H1 (cell line): Measurements from ENCODE around the gene OR13C5. TPM values are rescaled to one million over a fixed set of nuclear protein-coding genes. Genes with fewer than 3 reads are reported as not detected.
"Not testable (repeated sequence)": the region's sequence is repeated elsewhere in the genome, so short reads cannot be mapped to it uniquely, and the experiment has no call there.

ENCODE experiments used
- CTCF ChIA-PET: fragments of 300-600 bp; sonication (Branson Sonifier 250); formaldehyde crosslinking; loops from one replicate; lab custom pipeline; 2021; ENCODE audit not compliant: partially characterized antibody; lab: Charles Lee
- POLR2A ChIA-PET: fragments of 300-600 bp; sonication (Branson Sonifier 250); formaldehyde crosslinking; loops from one replicate; lab custom pipeline; 2021; ENCODE audit warnings: inconsistent platforms; ENCODE audit not compliant: partially characterized antibody; lab: Charles Lee
- DNase-seq, 2 experiments: peaks; one replicate each; pipeline versions ENCODE4 v3.0.0 to v3.0.0-alpha.2; 2010 to 2022; ENCODE audit warnings: low spot score in 2 of 2, low read depth in 1 of 2, mixed read lengths in 1 of 2
- FAIRE-seq: peaks from 2 replicates; lab custom pipeline; 2011; peaks lifted over from hg19 to GRCh38; lab: Jason Lieb, UNC
- H2AFZ ChIP-seq: 2 replicates; pipeline ENCODE4 v1.8.1; 2012; ENCODE audit warnings: low read length, inconsistent platforms
- H2AK5ac ChIP-seq: 2 replicates; pipeline ENCODE4 v1.6.1; 2013; ENCODE audit warnings: low read depth, low read length
- H2BK120ac ChIP-seq: replicated peaks from 2 replicates; pipeline ENCODE3; 2013; ENCODE audit warnings: low read depth, low read length, inconsistent platforms
- H2BK12ac ChIP-seq: 2 replicates; pipeline ENCODE4 v1.6.1; 2013; ENCODE audit warnings: low read depth, low read length
- H2BK15ac ChIP-seq: 2 replicates; pipeline ENCODE4 v1.6.1; 2013; ENCODE audit warnings: low read length
- H2BK20ac ChIP-seq: 2 replicates; pipeline ENCODE4 v1.6.1; 2013; ENCODE audit warnings: low read length
- H2BK5ac ChIP-seq: 2 replicates; pipeline ENCODE4 v1.6.1; 2013; ENCODE audit warnings: low read depth, low read length
- H3K14ac ChIP-seq: 2 replicates; pipeline ENCODE4 v1.6.1; 2013; ENCODE audit warnings: inconsistent platforms; ENCODE audit not compliant: insufficient read length
- H3K18ac ChIP-seq: 2 replicates; pipeline ENCODE4 v1.6.1; 2013; ENCODE audit warnings: low read length; ENCODE audit errors: extremely low read depth
- H3K23ac ChIP-seq: 2 replicates; pipeline ENCODE4 v1.6.1; 2013; ENCODE audit warnings: inconsistent platforms; ENCODE audit not compliant: insufficient read length
- H3K23me2 ChIP-seq: 2 replicates; pipeline ENCODE4 v1.6.1; 2013; ENCODE audit warnings: low read depth, low read length
- H3K27ac ChIP-seq: 2 replicates; pipeline ENCODE4 v1.6.1; 2011; ENCODE audit warnings: low read depth, low read length, inconsistent platforms
- H3K27me3 ChIP-seq, 4 experiments: replicated peaks in 1 of 4; 1 replicate in 1 of 4; 2 replicates in 3 of 4; pipeline versions ENCODE4 v1.6.1 to v1.8.1; 2011 to 2013; ENCODE audit warnings: low read length in 3 of 4, mild to moderate bottlenecking in 3 of 4, inconsistent platforms in 2 of 4, mixed read lengths in 2 of 4, moderate library complexity in 1 of 4; ENCODE audit not compliant: control insufficient read depth in 3 of 4, insufficient read depth in 3 of 4; ENCODE audit errors: extremely low read depth in 1 of 4
- H3K36me3 ChIP-seq, 4 experiments: 2 replicates each; pipeline versions ENCODE4 v1.6.1 to v1.8.1; 2011 to 2013; ENCODE audit warnings: mild to moderate bottlenecking in 4 of 4, low read length in 3 of 4, moderate library complexity in 2 of 4, control low read depth in 1 of 4, inconsistent platforms in 1 of 4; ENCODE audit not compliant: insufficient read depth in 4 of 4, control insufficient read depth in 2 of 4
- H3K4ac ChIP-seq: replicated peaks from 2 replicates; pipeline ENCODE3; 2013; ENCODE audit warnings: low read length, low read depth, mixed read lengths, inconsistent platforms; ENCODE audit not compliant: insufficient read length
- H3K4me1 ChIP-seq, 4 experiments: replicated peaks in 1 of 4; 1 replicate in 1 of 4; 2 replicates in 3 of 4; pipeline versions ENCODE4 v1.6.1 to v1.8.1; 2011 to 2013; ENCODE audit warnings: low read length in 3 of 4, inconsistent platforms in 2 of 4, mixed read lengths in 1 of 4; ENCODE audit not compliant: insufficient read depth in 4 of 4, control insufficient read depth in 3 of 4
- H3K4me2 ChIP-seq, 2 experiments: 2 replicates each; pipeline versions ENCODE4 v1.6.1 to v1.8.1; 2011 to 2013; ENCODE audit warnings: low read depth in 2 of 2, low read length in 2 of 2, control low read depth in 1 of 2, inconsistent platforms in 1 of 2, mild to moderate bottlenecking in 1 of 2; ENCODE audit not compliant: insufficient read depth in 1 of 2
- H3K4me3 ChIP-seq, 4 experiments: fragments of 200-600, 300-600 bp in 1 of 4; sonication (generic), shearing (Covaris generic), sonication (Bioruptor Twin) in 1 of 4; 2 replicates each; pipeline versions ENCODE4 v1.5.1 to v1.8.1; 2011 to 2016; ENCODE audit warnings: low read length in 4 of 4, low read depth in 3 of 4, control low read depth in 2 of 4, inconsistent platforms in 2 of 4, mild to moderate bottlenecking in 2 of 4, mixed read lengths in 1 of 4, moderate library complexity in 1 of 4; ENCODE audit not compliant: insufficient read depth in 2 of 4; ENCODE audit errors: extremely low read depth in 1 of 4
- H3K56ac ChIP-seq: replicated peaks from 2 replicates; pipeline ENCODE3; 2013; ENCODE audit warnings: low read depth, mild to moderate bottlenecking, mixed read lengths, low read length, inconsistent platforms; ENCODE audit not compliant: insufficient read length
- H3K79me1 ChIP-seq: 2 replicates; pipeline ENCODE4 v1.6.1; 2013; ENCODE audit warnings: low read depth, low read length, control low read depth
- H3K79me2 ChIP-seq, 2 experiments: 2 replicates each; pipeline versions ENCODE4 v1.6.1 to v1.8.1; 2012 to 2013; ENCODE audit warnings: low read length in 2 of 2, mild to moderate bottlenecking in 2 of 2, inconsistent platforms in 1 of 2; ENCODE audit not compliant: insufficient read depth in 2 of 2, control insufficient read depth in 1 of 2
- H3K9ac ChIP-seq, 4 experiments: replicated peaks in 1 of 4; 1 replicate in 1 of 4; 2 replicates in 3 of 4; pipeline versions ENCODE4 v1.6.1 to v1.8.1; 2011 to 2013; ENCODE audit warnings: low read depth in 3 of 4, low read length in 3 of 4, control low read depth in 2 of 4, mild to moderate bottlenecking in 2 of 4, moderate library complexity in 2 of 4, inconsistent platforms in 1 of 4; ENCODE audit errors: extremely low read depth in 1 of 4
- H3K9me3 ChIP-seq, 2 experiments: 2 replicates each; pipeline versions ENCODE4 v1.6.1 to v1.8.1; 2012 to 2013; ENCODE audit warnings: mild to moderate bottlenecking in 2 of 2, moderate library complexity in 2 of 2, control low read depth in 1 of 2, inconsistent platforms in 1 of 2, low read depth in 1 of 2, low read length in 1 of 2, mixed read lengths in 1 of 2; ENCODE audit not compliant: insufficient read depth in 2 of 2
- H4K20me1 ChIP-seq, 2 experiments: replicated peaks in 1 of 2; 2 replicates each; pipeline versions ENCODE3 to v1.8.1; 2011 to 2013; ENCODE audit warnings: inconsistent platforms in 2 of 2, low read length in 2 of 2, mild to moderate bottlenecking in 1 of 2; ENCODE audit not compliant: insufficient read depth in 2 of 2, control insufficient read depth in 1 of 2
- H4K5ac ChIP-seq: 2 replicates; pipeline ENCODE4 v1.6.1; 2013; ENCODE audit warnings: low read length, low read depth, mixed read lengths, inconsistent platforms; ENCODE audit not compliant: insufficient read length
- H4K8ac ChIP-seq: 2 replicates; pipeline ENCODE4 v1.8.0; 2013; ENCODE audit warnings: mild to moderate bottlenecking, moderate library complexity, low read length, inconsistent platforms; ENCODE audit not compliant: insufficient read depth; ENCODE audit errors: extremely low read depth
- H4K91ac ChIP-seq: replicated peaks from 2 replicates; pipeline ENCODE3; 2013; ENCODE audit warnings: low read length, mixed read lengths, inconsistent platforms; ENCODE audit not compliant: insufficient read length
- polyA plus RNA-seq, 7 experiments: library from polyadenylated mRNA; depleted of rRNA in 3 of 7; stranded (reverse) in 5 of 7; unstranded in 2 of 7; fragments of >200 nt in 5 of 7; fragments of 200-250 nt in 2 of 7; gene quantifications; 1 replicate in 5 of 7; 2 replicates in 1 of 7; 4 replicates in 1 of 7; pipeline versions ENCODE4 v1.2.1 to v1.2.3, GENCODE V29; 2011 to 2013; ENCODE audit warnings: missing spikeins in 2 of 7, mixed read lengths in 2 of 7
- total RNA-seq: library from RNA; stranded (reverse); fragmentation: NEBNext Ultra II Directional; extraction: Animal tissue kit (Norgen Biotek cat#: 25700); gene quantifications from 2 replicates; pipeline ENCODE4 v1.2.1, GENCODE V29; 2021

Gene OR13C5
- total and polyA plus RNA-seq, 2 of the 8 experiments (the other 6 are each of a cell fraction or from before 2014, with no cell fraction given), result not detected

DNA sequence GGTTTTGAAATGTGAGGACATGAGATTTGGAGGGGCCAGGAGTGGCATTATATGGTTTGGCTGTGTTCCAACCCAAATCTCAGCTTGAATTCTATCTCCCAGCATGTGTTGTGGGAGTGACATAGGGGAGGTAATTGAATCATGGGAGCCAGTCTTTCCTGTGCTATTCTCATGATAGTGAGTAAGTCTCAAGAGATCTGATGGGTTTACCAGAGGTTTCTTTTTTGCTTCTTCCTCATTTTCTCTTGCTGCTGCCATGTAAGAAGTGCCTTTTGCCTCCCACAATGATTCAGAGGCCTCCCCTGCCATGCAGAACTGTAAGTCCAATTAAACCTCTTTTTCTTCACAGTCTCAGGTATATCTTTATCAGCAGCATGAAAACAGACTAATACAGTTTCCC, 26.8 kb upstream of the OR13C5 start:
- DNase-seq, result not testable (repeated sequence)

More for the DNA sequence above, 26.8 kb upstream of the OR13C5 start:
- H3K9ac ChIP-seq, CTCF ChIA-PET, H4K91ac ChIP-seq, H3K18ac ChIP-seq, H2BK15ac ChIP-seq, H3K9me3 ChIP-seq, H3K79me2 ChIP-seq, H2AK5ac ChIP-seq, H3K4ac ChIP-seq, POLR2A ChIA-PET, H4K20me1 ChIP-seq, H2BK20ac ChIP-seq, H2BK12ac ChIP-seq, H3K56ac ChIP-seq, FAIRE-seq, H2BK120ac ChIP-seq, H3K4me1 ChIP-seq, H3K79me1 ChIP-seq, H2BK5ac ChIP-seq, H3K4me3 ChIP-seq, H3K23me2 ChIP-seq, H3K23ac ChIP-seq, H3K36me3 ChIP-seq, H3K27me3 ChIP-seq, H3K27ac ChIP-seq, H4K5ac ChIP-seq, H2AFZ ChIP-seq, H3K14ac ChIP-seq, H4K8ac ChIP-seq, H3K4me2 ChIP-seq: not testable (repeated sequence)
